OCI-LY1 (cell line): ENCODE results near the gene TPH1.

Experiments used
- H2AFZ ChIP-seq: fragments of 200-600 bp; sonication (generic), shearing (Covaris generic); 2 replicates; pipeline ENCODE4 v1.6.0; 2014; ENCODE audit warnings: antibody characterized with exemption, mild to moderate bottlenecking, low read length
- H3F3A ChIP-seq: fragments of 200-600 bp; sonication (generic), shearing (Covaris generic); 2 replicates; pipeline ENCODE4 v1.6.0; 2014; ENCODE audit warnings: mild to moderate bottlenecking, antibody characterized with exemption, low read length, moderate library complexity; ENCODE audit not compliant: insufficient read depth
- H3K27ac ChIP-seq: fragments of 200-600 bp; sonication (generic); 2 replicates; pipeline ENCODE4 v1.5.1; 2014; ENCODE audit warnings: low read length, mixed run types, mild to moderate bottlenecking, low read depth; ENCODE audit not compliant: poor library complexity, severe bottlenecking
- H3K27me3 ChIP-seq: fragments of 200-600 bp; sonication (generic); 2 replicates; pipeline ENCODE4 v1.6.0; 2014; ENCODE audit warnings: antibody characterized with exemption, mild to moderate bottlenecking, low read length, moderate library complexity; ENCODE audit not compliant: insufficient read depth
- H3K36me3 ChIP-seq: fragments of 200-600 bp; sonication (generic); 2 replicates; pipeline ENCODE4 v1.6.1; 2014; ENCODE audit warnings: mild to moderate bottlenecking, antibody characterized with exemption, low read length, moderate library complexity, mixed read lengths; ENCODE audit not compliant: insufficient read depth
- H3K4me1 ChIP-seq: fragments of 200-600 bp; sonication (generic); 2 replicates; pipeline ENCODE4 v1.5.1; 2014; ENCODE audit warnings: mild to moderate bottlenecking, low read length, moderate library complexity; ENCODE audit not compliant: insufficient read depth, severe bottlenecking
- H3K4me2 ChIP-seq: fragments of 200-600 bp; sonication (generic), shearing (Covaris generic); 2 replicates; pipeline ENCODE4 v1.6.1; 2014; ENCODE audit warnings: low read length
- H3K4me3 ChIP-seq: fragments of 200-600 bp; sonication (generic); 2 replicates; pipeline ENCODE4 v1.5.1; 2014; ENCODE audit warnings: low read length, low read depth, mild to moderate bottlenecking, mixed read lengths; ENCODE audit not compliant: poor library complexity, severe bottlenecking
- H3K79me2 ChIP-seq: fragments of 200-600 bp; shearing (Covaris generic); 2 replicates; pipeline ENCODE4 v1.6.1; 2016; ENCODE audit warnings: mixed run types, low read length, mixed read lengths; ENCODE audit not compliant: insufficient read depth
- H3K9ac ChIP-seq: fragments of 200-600 bp; sonication (generic), shearing (Covaris generic); 2 replicates; pipeline ENCODE4 v1.6.1; 2014; ENCODE audit warnings: mild to moderate bottlenecking, low read length, mixed read lengths
- H3K9me2 ChIP-seq: fragments of 200-600 bp; sonication (generic), shearing (Covaris generic); 2 replicates; pipeline ENCODE4 v1.6.1; 2014; ENCODE audit warnings: low read depth, mild to moderate bottlenecking, low read length, mixed read lengths
- H3K9me3 ChIP-seq: fragments of 200-600 bp; shearing (Covaris generic); 2 replicates; pipeline ENCODE4 v1.6.1; 2014; ENCODE audit warnings: low read length, mixed read lengths
- H4K20me1 ChIP-seq: fragments of 200-600 bp; sonication (generic), shearing (Covaris generic); 2 replicates; pipeline ENCODE4 v1.6.0; 2016; ENCODE audit warnings: mild to moderate bottlenecking, low read length; ENCODE audit not compliant: insufficient read depth
- EZH2 ChIP-seq: fragments of 200-600 bp; sonication (generic), shearing (Covaris generic); IDR thresholded peaks from 2 replicates; pipeline ENCODE4 v1.8.0; 2017; ENCODE audit warnings: borderline replicate concordance, mixed run types, mild to moderate bottlenecking, antibody characterized with exemption, low read length, moderate library complexity, mixed read lengths
- TF ChIP-seq, protein P1 (sequence below): fragments of 200-600 bp; sonication (generic), shearing (Covaris generic); IDR thresholded peaks from 2 replicates; pipeline ENCODE4 v1.5.1; 2017; ENCODE audit warnings: mild to moderate bottlenecking, antibody characterized with exemption, low read length, moderate library complexity, mixed read lengths

The TPH1 gene

GRCh38 chr11:18063125-18063524 lies 17.1 kb upstream of the TPH1 start:
- no peaks in the 10 kb centered on the region for H3K36me3 ChIP-seq
- H3K4me3 ChIP-seq: no peak overlapping the region
- no peaks in the 10 kb centered on the region for H3K9me2 ChIP-seq
- no peak overlapping the region for H2AFZ ChIP-seq
- no peaks in the 10 kb centered on the region for H4K20me1 ChIP-seq
- H3K27ac ChIP-seq: no peak overlapping the region
- no peak overlapping the region for H3K9ac ChIP-seq
- no peak overlapping the region for H3K4me2 ChIP-seq
- H3F3A ChIP-seq: no peaks in the 10 kb centered on the region
- no peaks in the 10 kb centered on the region for H3K27me3 ChIP-seq
- TF ChIP-seq, protein P1, sequence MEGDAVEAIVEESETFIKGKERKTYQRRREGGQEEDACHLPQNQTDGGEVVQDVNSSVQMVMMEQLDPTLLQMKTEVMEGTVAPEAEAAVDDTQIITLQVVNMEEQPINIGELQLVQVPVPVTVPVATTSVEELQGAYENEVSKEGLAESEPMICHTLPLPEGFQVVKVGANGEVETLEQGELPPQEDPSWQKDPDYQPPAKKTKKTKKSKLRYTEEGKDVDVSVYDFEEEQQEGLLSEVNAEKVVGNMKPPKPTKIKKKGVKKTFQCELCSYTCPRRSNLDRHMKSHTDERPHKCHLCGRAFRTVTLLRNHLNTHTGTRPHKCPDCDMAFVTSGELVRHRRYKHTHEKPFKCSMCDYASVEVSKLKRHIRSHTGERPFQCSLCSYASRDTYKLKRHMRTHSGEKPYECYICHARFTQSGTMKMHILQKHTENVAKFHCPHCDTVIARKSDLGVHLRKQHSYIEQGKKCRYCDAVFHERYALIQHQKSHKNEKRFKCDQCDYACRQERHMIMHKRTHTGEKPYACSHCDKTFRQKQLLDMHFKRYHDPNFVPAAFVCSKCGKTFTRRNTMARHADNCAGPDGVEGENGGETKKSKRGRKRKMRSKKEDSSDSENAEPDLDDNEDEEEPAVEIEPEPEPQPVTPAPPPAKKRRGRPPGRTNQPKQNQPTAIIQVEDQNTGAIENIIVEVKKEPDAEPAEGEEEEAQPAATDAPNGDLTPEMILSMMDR: no peak
- no peak for TF ChIP-seq EZH2
- H3K9me3 ChIP-seq: no peaks in the 10 kb centered on the region
- no peaks in the 10 kb centered on the region for H3K79me2 ChIP-seq
- peaks cover 10% of the 10 kb centered on the region for H3K4me1 ChIP-seq

DNA sequence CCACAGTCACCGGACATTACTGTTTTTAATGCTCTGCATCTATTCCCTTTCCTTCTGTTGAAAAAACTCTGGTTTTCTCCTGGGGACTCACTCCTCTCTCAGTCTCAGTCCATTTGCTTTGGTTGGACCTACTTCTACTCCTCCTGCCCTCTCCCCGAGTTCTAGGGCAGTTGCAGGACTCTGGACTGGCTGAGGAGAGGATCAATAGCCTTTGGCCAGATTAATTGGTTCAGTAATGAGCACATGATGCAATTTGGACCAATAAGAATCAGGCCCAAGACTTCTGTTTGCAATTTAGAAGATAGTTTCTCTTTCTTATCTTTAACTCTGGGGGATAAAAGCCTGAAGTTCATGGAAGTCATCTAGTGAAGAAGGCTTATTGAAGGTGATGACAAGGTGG lies 15.3 kb upstream of the TPH1 start:
- TF ChIP-seq, protein P1: no peak
- no peak for TF ChIP-seq EZH2
- no peaks in the 10 kb centered on the region for H3K36me3 ChIP-seq
- peaks cover 10% of the 10 kb centered on the region for H3K4me1 ChIP-seq
- H3K27ac ChIP-seq: no peak overlapping the region
- no peaks in the 10 kb centered on the region for H4K20me1 ChIP-seq
- no peak overlapping the region for H3K9ac ChIP-seq
- H2AFZ ChIP-seq: no peak overlapping the region
- H3K27me3 ChIP-seq: no peaks in the 10 kb centered on the region
- H3K4me3 ChIP-seq: no peak overlapping the region
- no peaks in the 10 kb centered on the region for H3K9me2 ChIP-seq
- no peaks in the 10 kb centered on the region for H3K9me3 ChIP-seq
- no peaks in the 10 kb centered on the region for H3K79me2 ChIP-seq
- no peak overlapping the region for H3K4me2 ChIP-seq
- no peaks in the 10 kb centered on the region for H3F3A ChIP-seq

DNA sequence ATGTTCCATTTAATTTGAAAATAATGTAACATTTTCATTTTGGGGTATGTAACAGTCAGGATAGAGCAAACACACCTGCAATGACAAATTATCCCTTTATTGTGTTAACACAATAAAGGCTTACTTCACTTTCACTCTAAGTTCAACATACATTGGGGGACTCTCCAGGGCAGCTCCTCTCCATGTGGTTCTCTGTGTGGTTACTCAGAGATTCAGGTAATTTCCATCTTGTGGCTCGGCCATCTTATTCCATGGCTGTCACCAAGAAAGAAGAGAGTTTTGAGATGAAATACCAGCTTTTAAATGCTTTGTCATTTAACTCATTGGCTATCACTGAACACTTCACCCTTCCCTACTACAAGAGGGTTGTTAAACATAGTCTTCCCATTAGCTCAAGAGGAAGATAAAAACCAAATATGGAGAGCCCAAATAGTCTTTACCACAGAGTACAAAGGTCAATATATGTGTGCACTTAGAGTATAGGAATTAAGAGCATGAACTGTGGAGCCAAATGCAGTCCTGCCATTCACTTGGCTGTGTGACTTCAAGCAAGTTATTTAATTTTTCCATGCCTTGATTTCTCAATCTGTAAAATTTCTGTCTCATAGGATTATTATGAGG lies 10.6 kb upstream of the TPH1 start:
- Histone ChIP-seq H3K27me3 (no peaks in the 10 kb centered on the region), H4K20me1 (no peaks in the 10 kb centered on the region), H2AFZ (no peak overlapping the region), H3K27ac (no peak overlapping the region), H3K9ac (no peak overlapping the region), H3K4me3 (no peak overlapping the region), H3K4me1 (no peaks in the 10 kb centered on the region), H3K79me2 (no peaks in the 10 kb centered on the region), H3K9me2 (no peaks in the 10 kb centered on the region), H3K36me3 (no peaks in the 10 kb centered on the region), H3K9me3 (no peaks in the 10 kb centered on the region), H3K4me2 (no peak overlapping the region), H3F3A (no peaks in the 10 kb centered on the region)
- TF ChIP-seq, protein P1: no peak
- TF ChIP-seq EZH2: no peak
